ENCODE measurements around the gene COMMD10. TPM values are rescaled to one million over a fixed set of nuclear protein-coding genes. Genes with fewer than 3 reads are reported as not detected.

The COMMD10 gene
- polyA plus RNA-seq, 1 donor from 2014 or later = 23.1 TPM

DNA sequence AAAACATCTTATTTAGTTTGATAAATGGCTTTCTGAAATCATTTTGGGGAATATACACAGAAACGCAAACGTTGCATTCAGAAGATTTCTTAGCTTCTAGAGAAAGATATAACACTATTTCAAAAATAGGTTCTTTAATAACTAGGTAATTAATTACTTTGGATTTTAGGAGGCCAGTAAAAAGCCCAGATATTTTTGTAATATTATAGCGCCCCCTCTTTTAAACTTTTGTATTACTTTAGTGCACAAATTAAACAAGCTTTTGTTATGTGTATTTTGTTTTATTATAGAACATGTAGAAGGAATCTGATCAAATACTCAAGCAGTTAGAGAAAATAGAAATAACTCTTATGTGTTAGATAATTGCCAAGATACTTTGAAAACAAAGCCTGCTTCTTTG lies 57.7 kb downstream of the COMMD10 start:
- no peaks in the 10 kb centered on the region for H3K79me2 ChIP-seq (replicated peaks; ENCODE audit: insufficient read depth, low read length)
- no peak overlapping the region for H2AFZ ChIP-seq (ENCODE audit: low read depth, low read length)
- H3K36me3 ChIP-seq (ENCODE audit: insufficient read depth, low read length) = no peaks in the 10 kb centered on the region
- H3K27me3 ChIP-seq (ENCODE audit: insufficient read depth, low read depth, low read length) = no peaks in the 10 kb centered on the region
- H3K9ac ChIP-seq (ENCODE audit: low read length) = no peak overlapping the region
- H3K9me3 ChIP-seq (ENCODE audit: low read length) = no peaks in the 10 kb centered on the region
- H3K27ac ChIP-seq (ENCODE audit: low read length) = no peak overlapping the region
- no peaks in the 10 kb centered on the region for H3F3A ChIP-seq (ENCODE audit: insufficient read depth, low read length, poor library complexity, severe bottlenecking)
- H3K4me3 ChIP-seq (ENCODE audit: low read length) = no peak overlapping the region
- no peak overlapping the region for H3K4me2 ChIP-seq (ENCODE audit: low read length)
- H4K20me1 ChIP-seq (ENCODE audit: insufficient read depth) = no peaks in the 10 kb centered on the region
- TF ChIP-seq EZH2 (IDR thresholded peaks at IDR 0.05; ENCODE audit: borderline replicate concordance, insufficient read depth, low read length, poor library complexity, severe bottlenecking) (no peak), RAD21 (conservative IDR thresholded peaks at IDR 0.05) (no peak), MXI1 (conservative IDR thresholded peaks at IDR 0.05; ENCODE audit: poor library complexity, severe bottlenecking) (no peak), SMC3 (conservative IDR thresholded peaks at IDR 0.05; ENCODE audit: poor library complexity) (no peak), TAF1 (IDR thresholded peaks at IDR 0.05; ENCODE audit: low read depth) (no peak), EP300 (conservative IDR thresholded peaks at IDR 0.05; ENCODE audit: poor library complexity, severe bottlenecking) (no peak)
- H3K9me2 ChIP-seq (ENCODE audit: insufficient read depth, low read length) = no peaks in the 10 kb centered on the region

DNA sequence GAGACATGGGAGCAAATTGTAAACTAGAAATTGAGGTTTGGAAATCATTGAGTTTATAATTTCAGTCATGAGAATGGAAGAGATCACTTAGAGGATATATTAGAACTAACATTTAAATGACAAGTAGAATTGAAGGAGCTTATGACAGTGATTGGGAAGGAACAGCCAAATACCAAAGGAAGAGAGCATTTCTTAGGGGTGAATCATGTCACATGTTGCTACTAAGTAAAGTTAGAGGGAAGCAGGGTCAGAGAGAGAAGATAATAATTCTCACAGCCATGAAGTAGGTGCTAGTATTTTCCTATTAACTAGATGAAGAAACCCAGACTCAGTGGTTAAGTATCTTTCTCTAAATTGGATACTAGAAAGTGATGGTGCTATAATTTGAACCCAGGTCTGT lies 59.3 kb downstream of the COMMD10 start:
- Histone ChIP-seq H3K79me2 (replicated peaks; ENCODE audit: insufficient read depth, low read length) (no peaks in the 10 kb centered on the region), H3K4me2 (ENCODE audit: low read length) (no peak overlapping the region), H3K4me3 (ENCODE audit: low read length) (no peak overlapping the region), H3K9me3 (ENCODE audit: low read length) (no peaks in the 10 kb centered on the region), H3K27me3 (ENCODE audit: insufficient read depth, low read depth, low read length) (no peaks in the 10 kb centered on the region), H3F3A (ENCODE audit: insufficient read depth, low read length, poor library complexity, severe bottlenecking) (no peaks in the 10 kb centered on the region), H3K36me3 (ENCODE audit: insufficient read depth, low read length) (no peaks in the 10 kb centered on the region), H3K9me2 (ENCODE audit: insufficient read depth, low read length) (no peaks in the 10 kb centered on the region), H3K27ac (ENCODE audit: low read length) (no peak overlapping the region), H3K9ac (ENCODE audit: low read length) (no peak overlapping the region), H4K20me1 (ENCODE audit: insufficient read depth) (no peaks in the 10 kb centered on the region), H2AFZ (ENCODE audit: low read depth, low read length) (no peak overlapping the region)
- TF ChIP-seq, protein P1, sequence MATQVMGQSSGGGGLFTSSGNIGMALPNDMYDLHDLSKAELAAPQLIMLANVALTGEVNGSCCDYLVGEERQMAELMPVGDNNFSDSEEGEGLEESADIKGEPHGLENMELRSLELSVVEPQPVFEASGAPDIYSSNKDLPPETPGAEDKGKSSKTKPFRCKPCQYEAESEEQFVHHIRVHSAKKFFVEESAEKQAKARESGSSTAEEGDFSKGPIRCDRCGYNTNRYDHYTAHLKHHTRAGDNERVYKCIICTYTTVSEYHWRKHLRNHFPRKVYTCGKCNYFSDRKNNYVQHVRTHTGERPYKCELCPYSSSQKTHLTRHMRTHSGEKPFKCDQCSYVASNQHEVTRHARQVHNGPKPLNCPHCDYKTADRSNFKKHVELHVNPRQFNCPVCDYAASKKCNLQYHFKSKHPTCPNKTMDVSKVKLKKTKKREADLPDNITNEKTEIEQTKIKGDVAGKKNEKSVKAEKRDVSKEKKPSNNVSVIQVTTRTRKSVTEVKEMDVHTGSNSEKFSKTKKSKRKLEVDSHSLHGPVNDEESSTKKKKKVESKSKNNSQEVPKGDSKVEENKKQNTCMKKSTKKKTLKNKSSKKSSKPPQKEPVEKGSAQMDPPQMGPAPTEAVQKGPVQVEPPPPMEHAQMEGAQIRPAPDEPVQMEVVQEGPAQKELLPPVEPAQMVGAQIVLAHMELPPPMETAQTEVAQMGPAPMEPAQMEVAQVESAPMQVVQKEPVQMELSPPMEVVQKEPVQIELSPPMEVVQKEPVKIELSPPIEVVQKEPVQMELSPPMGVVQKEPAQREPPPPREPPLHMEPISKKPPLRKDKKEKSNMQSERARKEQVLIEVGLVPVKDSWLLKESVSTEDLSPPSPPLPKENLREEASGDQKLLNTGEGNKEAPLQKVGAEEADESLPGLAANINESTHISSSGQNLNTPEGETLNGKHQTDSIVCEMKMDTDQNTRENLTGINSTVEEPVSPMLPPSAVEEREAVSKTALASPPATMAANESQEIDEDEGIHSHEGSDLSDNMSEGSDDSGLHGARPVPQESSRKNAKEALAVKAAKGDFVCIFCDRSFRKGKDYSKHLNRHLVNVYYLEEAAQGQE (IDR thresholded peaks at IDR 0.05; ENCODE audit: borderline replicate concordance) = no peak

DNA sequence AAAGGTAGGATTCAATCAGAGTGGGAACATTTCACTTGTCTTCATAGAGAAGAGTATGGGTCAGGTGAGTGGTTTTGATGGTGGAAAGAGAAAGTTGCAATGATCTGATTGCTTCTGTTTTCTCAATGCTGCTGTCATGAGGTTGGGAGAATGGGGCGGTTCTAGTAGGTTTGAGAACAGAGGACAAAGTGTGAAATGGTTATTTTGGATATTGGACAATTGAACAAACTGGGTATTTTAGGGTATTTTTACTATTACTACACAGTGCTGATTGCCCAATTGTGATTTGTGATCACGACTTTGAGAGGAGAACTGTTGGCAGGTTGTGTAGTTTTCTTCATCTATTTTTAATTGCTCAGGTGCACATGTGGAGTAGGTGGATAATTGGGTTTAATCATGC lies 60.2 kb downstream of the COMMD10 start:
- H3K4me3 ChIP-seq (ENCODE audit: low read length) = no peak overlapping the region
- no peaks in the 10 kb centered on the region for H3K36me3 ChIP-seq (ENCODE audit: insufficient read depth, low read length)
- H3K27me3 ChIP-seq (ENCODE audit: insufficient read depth, low read depth, low read length) = no peaks in the 10 kb centered on the region
- H3K27ac ChIP-seq (ENCODE audit: low read length) = no peak overlapping the region
- no peaks in the 10 kb centered on the region for H3F3A ChIP-seq (ENCODE audit: insufficient read depth, low read length, poor library complexity, severe bottlenecking)
- H4K20me1 ChIP-seq (ENCODE audit: insufficient read depth) = no peaks in the 10 kb centered on the region
- no peak overlapping the region for H3K9ac ChIP-seq (ENCODE audit: low read length)
- H2AFZ ChIP-seq (ENCODE audit: low read depth, low read length) = no peak overlapping the region
- H3K79me2 ChIP-seq (replicated peaks; ENCODE audit: insufficient read depth, low read length) = no peaks in the 10 kb centered on the region
- H3K4me2 ChIP-seq (ENCODE audit: low read length) = no peak overlapping the region
- no peak for TF ChIP-seq MXI1 (conservative IDR thresholded peaks at IDR 0.05; ENCODE audit: poor library complexity, severe bottlenecking)
- H3K9me2 ChIP-seq (ENCODE audit: insufficient read depth, low read length) = no peaks in the 10 kb centered on the region
- H3K9me3 ChIP-seq (ENCODE audit: low read length) = no peaks in the 10 kb centered on the region

All from neural cell (in vitro differentiated cells).